WI38 (cell line): ENCODE results near the gene KIF22.

Experiments
- H3K4me3 ChIP-seq: 2 replicates; pipeline ENCODE4 v1.5.1; 2011; ENCODE audit warnings: low read depth, mild to moderate bottlenecking, control low read depth, low read length
- TF ChIP-seq, protein P1 (sequence below): IDR thresholded peaks from 2 replicates; pipeline ENCODE4 v1.5.1; 2012; ENCODE audit warnings: low read depth, mild to moderate bottlenecking, control low read depth, low read length

KIF22 gene

DNA sequence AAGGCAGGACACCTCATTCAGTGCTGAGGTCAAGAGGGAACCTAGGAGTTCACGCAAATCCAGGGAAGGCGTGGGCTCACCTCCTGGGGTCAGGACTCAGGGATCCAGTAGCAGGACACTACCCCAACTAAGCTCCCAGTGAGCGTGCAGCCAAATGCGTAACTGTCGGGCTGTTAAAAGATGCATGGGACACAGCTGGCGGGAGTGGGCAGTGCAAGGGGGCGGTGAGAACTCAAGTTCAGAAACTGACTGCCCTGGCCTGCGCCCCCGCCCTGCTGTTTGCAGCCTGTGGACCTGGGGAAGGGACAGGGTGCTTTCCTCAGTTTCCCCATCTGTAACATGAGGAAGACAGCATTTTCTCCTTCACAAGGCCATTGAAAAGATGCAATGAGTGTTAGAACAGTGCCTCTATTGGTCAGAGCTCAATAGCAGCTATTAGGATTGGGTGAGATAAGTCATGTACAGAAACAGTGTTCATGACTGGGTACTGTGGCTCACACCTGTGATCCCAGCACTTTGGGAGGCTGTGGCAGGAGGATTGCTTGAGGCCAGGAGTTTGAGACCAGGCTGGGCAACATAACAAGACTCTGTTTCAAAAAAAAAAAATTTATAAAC is 52.3 kb downstream of the KIF22 start:
- H3K4me3 ChIP-seq, result no peak overlapping the region
- TF ChIP-seq, protein P1, sequence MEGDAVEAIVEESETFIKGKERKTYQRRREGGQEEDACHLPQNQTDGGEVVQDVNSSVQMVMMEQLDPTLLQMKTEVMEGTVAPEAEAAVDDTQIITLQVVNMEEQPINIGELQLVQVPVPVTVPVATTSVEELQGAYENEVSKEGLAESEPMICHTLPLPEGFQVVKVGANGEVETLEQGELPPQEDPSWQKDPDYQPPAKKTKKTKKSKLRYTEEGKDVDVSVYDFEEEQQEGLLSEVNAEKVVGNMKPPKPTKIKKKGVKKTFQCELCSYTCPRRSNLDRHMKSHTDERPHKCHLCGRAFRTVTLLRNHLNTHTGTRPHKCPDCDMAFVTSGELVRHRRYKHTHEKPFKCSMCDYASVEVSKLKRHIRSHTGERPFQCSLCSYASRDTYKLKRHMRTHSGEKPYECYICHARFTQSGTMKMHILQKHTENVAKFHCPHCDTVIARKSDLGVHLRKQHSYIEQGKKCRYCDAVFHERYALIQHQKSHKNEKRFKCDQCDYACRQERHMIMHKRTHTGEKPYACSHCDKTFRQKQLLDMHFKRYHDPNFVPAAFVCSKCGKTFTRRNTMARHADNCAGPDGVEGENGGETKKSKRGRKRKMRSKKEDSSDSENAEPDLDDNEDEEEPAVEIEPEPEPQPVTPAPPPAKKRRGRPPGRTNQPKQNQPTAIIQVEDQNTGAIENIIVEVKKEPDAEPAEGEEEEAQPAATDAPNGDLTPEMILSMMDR, result no peak

GRCh38 chr16:29843931-29844330 is 53.4 kb downstream of the KIF22 start:
- no peak overlapping the region for H3K4me3 ChIP-seq
- TF ChIP-seq, protein P1, result no peak

DNA sequence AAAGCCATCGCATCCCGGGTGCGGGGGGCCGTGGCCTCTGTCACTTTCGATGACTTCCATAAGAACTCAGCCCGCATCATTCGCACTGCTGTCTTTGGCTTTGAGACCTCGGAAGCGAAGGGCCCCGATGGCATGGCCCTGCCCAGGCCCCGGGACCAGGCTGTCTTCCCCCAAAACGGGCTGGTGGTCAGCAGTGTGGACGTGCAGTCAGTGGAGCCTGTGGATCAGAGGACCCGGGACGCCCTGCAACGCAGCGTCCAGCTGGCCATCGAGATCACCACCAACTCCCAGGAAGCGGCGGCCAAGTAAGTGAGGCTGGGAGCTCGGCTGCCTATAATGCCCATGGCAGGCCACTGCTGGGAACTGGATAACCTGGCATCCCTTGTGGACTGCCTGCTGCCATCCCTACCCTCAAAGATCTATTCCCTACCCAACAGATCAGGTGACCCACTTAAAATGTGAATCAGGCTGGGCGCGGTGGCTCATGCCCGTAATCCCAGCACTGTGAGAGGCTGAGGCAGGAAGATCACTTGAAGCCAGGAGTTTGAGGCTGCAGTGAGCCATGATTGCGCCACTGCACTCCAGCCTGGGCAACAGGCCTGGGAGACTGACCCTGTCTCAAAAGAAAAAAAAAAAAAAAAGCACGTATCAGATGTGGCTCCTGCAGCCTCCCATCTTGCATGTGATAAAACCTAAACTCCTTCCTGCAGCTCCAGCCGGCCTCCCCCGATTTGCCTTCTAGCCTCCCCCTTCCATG is 54.2 kb downstream of the KIF22 start:
- H3K4me3 ChIP-seq, result no peak overlapping the region
- TF ChIP-seq, protein P1, result no peak

- no peak overlapping the region for H3K4me3 ChIP-seq
- TF ChIP-seq, protein P1, result no peak
Observed at GRCh38 chr16:29845656-29846055, 55.1 kb downstream of the KIF22 start.

DNA sequence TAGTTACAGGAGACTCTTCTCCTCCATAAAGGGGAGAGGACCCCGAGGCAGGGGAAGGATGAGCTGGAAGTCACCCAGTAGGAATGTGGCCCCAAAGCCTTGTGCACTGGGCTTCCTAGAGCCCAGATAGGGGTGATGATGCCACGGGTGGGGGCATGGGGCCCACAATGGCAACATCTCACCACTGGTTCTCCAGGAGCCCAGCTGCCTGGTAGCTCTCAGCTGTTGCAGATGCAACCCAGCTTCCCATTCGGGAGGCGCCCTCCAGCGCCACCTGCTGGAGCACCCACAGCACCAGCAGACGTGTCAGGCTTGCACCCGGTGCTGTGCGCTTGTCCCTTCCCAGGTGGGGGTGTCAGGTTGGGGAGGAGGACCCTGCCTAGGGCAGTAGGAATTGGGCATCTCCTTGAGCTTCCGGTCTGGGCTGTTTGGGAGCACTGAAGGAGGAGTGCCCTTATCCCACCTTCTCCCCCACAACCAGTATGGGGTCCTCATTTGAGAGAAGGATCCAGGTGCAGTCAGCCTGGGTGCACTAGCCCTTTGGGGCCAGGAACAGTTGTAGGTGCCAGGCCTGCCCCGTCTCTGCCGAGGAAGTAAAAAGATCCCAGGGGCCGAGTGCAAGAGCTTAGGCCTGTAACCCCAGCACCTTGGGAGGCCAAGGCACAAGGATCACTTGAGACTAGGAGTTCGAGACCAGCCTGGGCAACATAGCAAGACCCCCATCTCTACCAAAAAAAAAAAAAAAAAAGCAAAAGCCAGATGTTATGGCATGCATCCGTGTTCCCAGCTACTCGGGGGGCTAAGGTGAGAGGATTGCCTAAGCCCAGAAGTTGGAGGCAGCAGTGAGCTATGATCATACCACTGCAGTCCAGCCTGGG is 58.1 kb downstream of the KIF22 start:
- no peak overlapping the region for H3K4me3 ChIP-seq
- TF ChIP-seq, protein P1, result peak; percentile 93

DNA sequence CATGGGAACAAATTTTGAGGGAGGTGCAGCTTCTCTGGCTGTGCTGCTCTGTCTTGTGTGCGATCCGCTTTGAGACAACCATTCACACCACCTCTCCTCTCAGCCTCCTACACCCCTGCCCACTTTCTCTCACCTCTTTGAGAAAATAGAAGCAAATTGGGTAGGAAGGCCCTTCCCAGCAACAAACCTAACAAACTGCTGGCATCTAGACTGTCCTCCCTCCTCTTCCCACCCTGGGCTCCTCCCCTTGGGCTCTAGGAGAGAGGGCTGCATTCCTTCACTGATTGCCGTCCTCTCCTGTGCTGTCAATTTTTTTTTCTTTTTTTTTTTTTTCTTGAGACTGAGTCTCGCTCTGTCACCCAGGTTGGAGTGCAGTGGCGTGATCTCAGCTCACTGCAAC is 59.0 kb downstream of the KIF22 start:
- TF ChIP-seq, protein P1, result no peak
- H3K4me3 ChIP-seq, result no peak overlapping the region

- TF ChIP-seq, protein P1, result no peak
- no peak overlapping the region for H3K4me3 ChIP-seq
Observed at GRCh38 chr16:29850998-29851397, 60.4 kb downstream of the KIF22 start.
